ENCODE measurements around the gene ZSCAN4. TPM values are rescaled to one million over a fixed set of nuclear protein-coding genes. Genes with fewer than 3 reads are reported as not detected.

ZSCAN4 gene
- total RNA-seq, 1 experiment from 2014 or later = not detected

- no peak overlapping the region for H3K27ac Mint-ChIP-seq
- no peak overlapping the region for H4K5ac ChIP-seq (ENCODE audit: insufficient read length, low read depth, low read length)
Measured at GRCh38 chr19:57643734-57644133, 25.0 kb upstream of the ZSCAN4 start.

More at GRCh38 chr19:57643734-57644133, 25.0 kb upstream of the ZSCAN4 start:
- Histone ChIP-seq H3K4me1 (ENCODE audit: insufficient read depth, low read length) (no peaks in the 10 kb centered on the region), H3K18ac (ENCODE audit: insufficient read length, low read depth, low read length) (no peak overlapping the region), H3K9ac (ENCODE audit: extremely low read depth, insufficient read length, low read length) (no peak overlapping the region), H3K4ac (ENCODE audit: low read depth, low read length) (no peak overlapping the region), H4K8ac (replicated peaks; ENCODE audit: insufficient read length, low read depth, low read length) (no peak overlapping the region), H3K27me3 (ENCODE audit: insufficient read depth, low read length) (no peaks in the 10 kb centered on the region), H2BK20ac (ENCODE audit: low read depth, low read length, poor library complexity, severe bottlenecking) (no peak overlapping the region), H3K56ac (ENCODE audit: insufficient read length, low read depth, low read length) (no peak overlapping the region), H3K79me2 (ENCODE audit: insufficient read depth, low read length) (no peaks in the 10 kb centered on the region), H4K91ac (ENCODE audit: insufficient read length, low read depth, low read length) (no peak overlapping the region), H2AK5ac (ENCODE audit: insufficient read length, low read length) (no peak overlapping the region), H3K23ac (ENCODE audit: insufficient read length, low read depth, low read length) (no peak overlapping the region), H2BK5ac (ENCODE audit: insufficient read length, low read length) (no peak overlapping the region), H2AFZ (ENCODE audit: low read length) (no peak overlapping the region), H3K9me3 (ENCODE audit: control insufficient read depth, low read depth, low read length) (no peaks in the 10 kb centered on the region), H3K4me2 (ENCODE audit: insufficient read depth, insufficient read length, low read length) (no peak overlapping the region), H4K20me1 (ENCODE audit: control insufficient read depth, insufficient read depth, insufficient read length) (no peaks in the 10 kb centered on the region), H2BK120ac (ENCODE audit: low read depth, low read length, poor library complexity, severe bottlenecking) (no peak overlapping the region), H2BK15ac (ENCODE audit: low read depth, low read length) (no peak overlapping the region), H2BK12ac (ENCODE audit: insufficient read length, low read depth, low read length) (no peak overlapping the region), H3K14ac (ENCODE audit: insufficient read depth, low read length) (no peak overlapping the region), H3T11ph (ENCODE audit: low read length) (no peak overlapping the region), H3K79me1 (ENCODE audit: insufficient read depth, low read depth, low read length, poor library complexity, severe bottlenecking) (no peaks in the 10 kb centered on the region), H3K27ac (ENCODE audit: insufficient read length, low read depth, low read length) (no peak overlapping the region), H3K23me2 (ENCODE audit: insufficient read length, low read depth, low read length, poor library complexity, severe bottlenecking) (no peaks in the 10 kb centered on the region)
- TF ChIP-seq CTCF (conservative IDR thresholded peaks at IDR 0.05) = no peak
- DNase-seq = no peak
- H3K27me3 Mint-ChIP-seq (ENCODE audit: low read depth) = peaks cover 10% of the 10 kb centered on the region
- peaks cover 36 to 47% (median 41%) of the 10 kb centered on the region in 3 experiments for H3K36me3 Mint-ChIP-seq (ENCODE audit: insufficient read depth in 1 of 3, low read depth in 3 of 3)
- H3K4me1 Mint-ChIP-seq = no peaks in the 10 kb centered on the region
- no peak overlapping the region for H3K4me3 Mint-ChIP-seq
- peaks cover 5 to 16% of the 10 kb centered on the region in 2 experiments; a peak in 4 of 5 replicates for H3K9me3 Mint-ChIP-seq

All from H9 (cell line).